ENCODE measurements around the gene HCN2. TPM values are rescaled to one million over a fixed set of nuclear protein-coding genes. Genes with fewer than 3 reads are reported as not detected.
"Not testable (repeated sequence)": the region's sequence is repeated elsewhere in the genome, so short reads cannot be mapped to it uniquely, and the experiment has no call there.

HCN2 gene
- total RNA-seq, 1 experiment from 2014 or later = 12.7 TPM

GRCh38 chr19:619286-620002 is 29.8 kb downstream of the HCN2 start:
- DNase-seq (ENCODE audit: low spot score) = no peak

- DNase-seq (ENCODE audit: low spot score) = no peak
These were observed 30.6 kb downstream of the HCN2 start for GRCh38 chr19:620166-620862.

- not testable (repeated sequence) for DNase-seq (ENCODE audit: low spot score)
These were observed 31.5 kb downstream of the HCN2 start for GRCh38 chr19:621191-621590.

- no peak for DNase-seq (ENCODE audit: low spot score)
These were observed 32.1 kb downstream of the HCN2 start for GRCh38 chr19:621819-622218.

- DNase-seq (ENCODE audit: low spot score) = no peak
These were observed 33.0 kb downstream of the HCN2 start for GRCh38 chr19:622666-623065.

GRCh38 chr19:623175-623916 is 33.7 kb downstream of the HCN2 start:
- no peak for DNase-seq (ENCODE audit: low spot score)

GRCh38 chr19:623974-624373 is 34.3 kb downstream of the HCN2 start:
- peak; percentile 93 for DNase-seq (ENCODE audit: low spot score)

GRCh38 chr19:624433-625109 is 34.9 kb downstream of the HCN2 start:
- no peak for DNase-seq (ENCODE audit: low spot score)

- no peak for DNase-seq (ENCODE audit: low spot score)
These were observed 35.6 kb downstream of the HCN2 start for GRCh38 chr19:625257-625656.

- not testable (repeated sequence) for DNase-seq (ENCODE audit: low spot score)
These were observed 36.9 kb downstream of the HCN2 start for GRCh38 chr19:626566-626965.

GRCh38 chr19:628168-628567 is 38.5 kb downstream of the HCN2 start:
- DNase-seq (ENCODE audit: low spot score) = no peak

- DNase-seq (ENCODE audit: low spot score) = not testable (repeated sequence)
These were observed 39.8 kb downstream of the HCN2 start for GRCh38 chr19:629515-629914.

- no peak for DNase-seq (ENCODE audit: low spot score)
These were observed 40.5 kb downstream of the HCN2 start for GRCh38 chr19:629961-630714.

GRCh38 chr19:632579-633067 is 42.9 kb downstream of the HCN2 start:
- no peak for DNase-seq (ENCODE audit: low spot score)

- peak; percentile 97 for DNase-seq (ENCODE audit: low spot score)
These were observed 43.5 kb downstream of the HCN2 start, which contains the start of gene POLRMT for GRCh38 chr19:633068-633785. TSS of gene POLRMT (minus strand) at chr19:633537. CDS start at chr19:633512, 25 bp downstream.

- DNase-seq (ENCODE audit: low spot score) = no peak
These were observed 44.3 kb downstream of the HCN2 start for GRCh38 chr19:633786-634639.

- DNase-seq (ENCODE audit: low spot score) = no peak
These were observed 45.4 kb downstream of the HCN2 start for GRCh38 chr19:634975-635652.

GRCh38 chr19:638906-639252 is 49.2 kb downstream of the HCN2 start:
- DNase-seq (ENCODE audit: low spot score) = no peak
